GM19438 (cell line): ENCODE measurements around the gene CNTN1.

Experiments used
- ATAC-seq: cut with Tn5 transposase; IDR thresholded peaks from one replicate; pipeline ENCODE4 v1.9.1; 2021; ENCODE audit warnings: low read depth; ENCODE audit not compliant: unreplicated experiment

CNTN1 gene

GRCh38 chr12:40832668-40833067 is 140.4 kb downstream of the CNTN1 start:
- no peak for ATAC-seq

- ATAC-seq, result no peak
Measured at GRCh38 chr12:40833818-40834217, 141.6 kb downstream of the CNTN1 start.

GRCh38 chr12:40834321-40834720 is 142.1 kb downstream of the CNTN1 start:
- no peak for ATAC-seq

- no peak for ATAC-seq
Measured at GRCh38 chr12:40837891-40838429, 145.7 kb downstream of the CNTN1 start.

- no peak for ATAC-seq
Measured at GRCh38 chr12:40843495-40843894, 151.3 kb downstream of the CNTN1 start.

DNA sequence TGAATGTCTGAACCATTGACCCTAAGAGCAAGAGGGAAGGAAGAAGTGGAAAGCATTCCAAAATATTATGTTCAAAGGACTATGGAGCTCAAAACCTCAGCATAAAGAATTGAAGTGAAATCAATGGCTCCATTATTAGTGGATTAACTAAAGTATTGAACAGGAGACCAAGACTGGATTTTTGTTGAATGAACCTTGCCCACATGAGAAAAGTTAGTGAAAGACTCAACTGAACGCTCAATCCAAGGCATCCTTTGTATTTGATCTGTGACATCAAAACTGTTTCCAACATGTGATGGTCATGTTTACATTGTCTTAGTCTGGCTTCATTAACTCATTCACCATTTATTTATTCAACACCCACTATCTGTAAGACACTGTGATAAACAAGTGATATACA is 161.0 kb downstream of the CNTN1 start:
- ATAC-seq, result no peak

DNA sequence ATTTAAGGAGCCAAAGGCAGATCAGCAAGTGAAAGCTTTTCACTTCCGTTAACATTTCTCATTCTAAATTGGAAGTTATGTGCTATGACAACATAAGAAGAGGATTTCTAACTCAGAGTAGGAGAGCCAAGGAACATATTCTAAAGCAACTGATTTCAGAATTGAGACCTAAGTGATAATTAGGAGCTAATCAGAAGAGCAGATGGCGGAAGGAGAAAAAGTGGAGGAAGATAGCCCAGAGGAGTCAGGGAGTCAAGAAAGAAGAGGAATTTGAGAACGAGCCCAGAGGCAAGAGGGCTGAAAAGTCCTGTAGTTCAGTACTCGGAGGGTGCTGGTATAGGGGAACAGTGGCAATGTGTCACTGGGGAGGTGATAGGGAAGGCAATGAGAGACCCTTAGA is 162.4 kb downstream of the CNTN1 start:
- ATAC-seq, result no peak

DNA sequence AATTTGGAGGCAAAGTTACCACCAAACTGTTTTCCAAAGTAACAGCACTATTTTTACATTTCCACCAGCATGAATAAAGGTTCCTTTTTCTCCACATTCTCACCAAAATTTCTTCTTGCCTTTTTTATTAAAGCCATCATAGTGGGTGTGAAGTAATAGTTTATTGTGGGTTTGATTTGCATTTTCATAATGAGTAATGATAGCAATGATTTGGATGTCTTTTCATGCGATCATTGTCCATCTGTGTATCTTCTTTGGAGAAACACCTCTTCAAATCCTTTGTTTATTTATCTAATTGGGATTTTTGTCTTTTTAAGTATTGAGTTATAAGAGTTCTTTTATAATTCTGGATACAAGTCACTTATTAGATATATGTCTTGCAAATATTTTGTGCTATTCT is 172.7 kb downstream of the CNTN1 start:
- ATAC-seq, result no peak

- no peak for ATAC-seq
Measured at GRCh38 chr12:40870981-40871380, 178.7 kb downstream of the CNTN1 start.

DNA sequence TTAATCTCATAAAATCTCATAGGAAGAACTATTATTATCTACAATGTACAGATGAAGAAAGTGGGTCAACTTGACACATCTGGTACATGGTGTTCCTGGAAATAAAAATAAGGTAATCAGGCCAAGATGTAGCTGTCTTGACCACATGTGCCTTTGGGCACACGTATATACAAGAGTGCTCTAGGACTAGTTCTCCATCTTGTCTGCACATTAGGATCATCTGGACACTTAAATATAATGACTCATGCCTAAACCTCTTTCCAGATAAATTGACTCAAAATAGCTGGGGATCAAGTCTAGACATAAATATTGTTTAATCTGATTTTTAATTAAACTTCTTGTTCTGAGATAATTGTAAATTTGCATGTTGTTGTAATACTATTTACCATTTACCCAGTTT is 182.6 kb downstream of the CNTN1 start:
- ATAC-seq, result no peak

DNA sequence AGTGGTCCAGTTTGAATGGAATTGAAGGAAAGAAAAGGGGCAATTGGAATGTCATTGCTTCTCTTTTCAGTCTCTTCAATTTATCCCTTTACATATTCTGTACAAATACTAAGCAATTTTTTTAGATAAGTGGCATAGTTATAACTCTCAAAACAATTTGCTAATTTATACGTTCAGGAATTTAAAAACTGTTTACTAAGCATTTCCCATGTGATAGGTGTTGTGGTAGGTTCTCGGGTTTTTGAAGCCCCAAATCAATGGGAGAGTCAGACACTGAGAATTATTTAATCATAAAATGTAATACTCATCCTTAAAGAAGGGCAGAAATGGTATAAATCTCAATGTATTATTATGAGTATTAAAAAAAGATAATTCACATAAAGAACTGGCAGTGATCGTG is 197.1 kb downstream of the CNTN1 start:
- no peak for ATAC-seq

- no peak for ATAC-seq
Measured at GRCh38 chr12:40892528-40892927, 200.3 kb downstream of the CNTN1 start.

DNA sequence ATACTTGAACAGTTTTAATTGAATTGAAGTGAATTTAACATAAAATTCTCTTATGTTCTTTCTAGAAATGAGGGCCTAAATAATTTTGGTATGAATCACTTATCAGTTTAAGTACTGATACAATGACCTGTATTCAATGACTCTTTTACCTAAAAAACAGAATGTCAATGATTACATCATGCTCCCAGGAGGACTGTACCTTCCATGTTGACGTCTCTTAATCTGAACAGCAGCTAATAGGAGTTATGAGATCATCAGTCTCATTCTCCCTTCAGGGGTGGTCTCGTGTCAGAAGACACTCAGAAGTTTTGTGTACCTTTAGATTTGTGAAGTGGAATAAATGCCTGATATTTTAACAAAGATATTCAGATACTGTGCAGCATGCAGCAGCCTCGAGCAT is 206.3 kb downstream of the CNTN1 start:
- no peak for ATAC-seq

DNA sequence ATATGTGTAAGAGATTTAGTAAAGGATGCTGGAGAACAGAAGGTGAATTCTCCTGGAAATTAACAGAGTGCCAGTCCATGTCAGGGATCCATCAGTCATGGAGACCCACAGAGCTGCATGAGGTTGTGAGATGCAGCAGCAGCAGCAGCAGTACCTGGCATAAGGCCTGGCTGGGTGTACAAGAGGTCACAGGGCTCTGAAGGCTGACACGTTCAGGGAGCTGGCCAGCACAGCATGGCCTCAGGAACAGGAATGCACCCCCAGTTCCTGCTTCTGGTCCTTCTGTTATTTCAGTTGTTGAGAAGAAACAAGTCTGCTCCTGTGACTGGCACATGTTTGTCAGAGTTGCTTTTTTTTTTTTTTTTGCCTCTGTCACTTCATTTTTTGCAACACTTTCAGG is 210.8 kb downstream of the CNTN1 start:
- ATAC-seq, result no peak

- peak; percentile 98 for ATAC-seq
Measured at GRCh38 chr12:40907115-40907527, 214.9 kb downstream of the CNTN1 start.

DNA sequence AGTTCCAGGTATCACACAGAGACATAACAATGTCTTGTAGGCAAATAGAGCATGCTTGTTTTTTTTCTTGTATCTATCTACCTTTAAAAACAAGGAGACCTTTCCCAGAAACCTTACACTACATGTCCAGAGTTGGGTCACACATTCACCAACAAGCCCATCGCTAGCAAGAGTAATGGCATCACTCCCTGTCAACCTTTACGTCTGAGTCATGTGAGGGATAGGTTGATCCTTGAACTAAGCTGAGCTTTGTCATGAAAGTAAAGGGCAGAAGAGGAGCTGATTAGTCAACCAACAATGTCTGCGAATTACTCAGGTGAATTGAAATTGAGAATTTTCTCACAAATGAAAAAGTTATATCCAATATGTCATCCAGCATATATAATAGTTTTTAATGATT is 219.4 kb downstream of the CNTN1 start:
- ATAC-seq, result no peak

DNA sequence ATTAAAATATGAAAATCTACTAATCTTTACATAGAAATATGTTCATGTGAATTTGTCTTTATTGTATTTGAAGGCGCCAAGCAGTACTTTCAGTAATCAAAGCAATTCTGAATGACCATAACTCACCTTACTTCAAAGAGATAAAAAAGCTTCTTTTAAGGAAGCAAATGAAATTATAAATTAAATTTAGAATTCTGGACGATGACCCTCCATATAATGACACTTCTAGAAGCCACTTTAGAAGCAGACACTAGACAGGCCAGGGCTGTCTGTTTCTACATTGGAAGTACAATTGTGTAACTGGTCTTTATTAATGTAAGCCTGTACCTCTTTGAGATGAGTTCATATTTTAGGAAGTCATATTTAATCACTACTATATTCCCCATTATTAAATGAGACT is 222.9 kb downstream of the CNTN1 start:
- no peak for ATAC-seq

- no peak for ATAC-seq
Measured at GRCh38 chr12:40917561-40917960, 225.3 kb downstream of the CNTN1 start.

DNA sequence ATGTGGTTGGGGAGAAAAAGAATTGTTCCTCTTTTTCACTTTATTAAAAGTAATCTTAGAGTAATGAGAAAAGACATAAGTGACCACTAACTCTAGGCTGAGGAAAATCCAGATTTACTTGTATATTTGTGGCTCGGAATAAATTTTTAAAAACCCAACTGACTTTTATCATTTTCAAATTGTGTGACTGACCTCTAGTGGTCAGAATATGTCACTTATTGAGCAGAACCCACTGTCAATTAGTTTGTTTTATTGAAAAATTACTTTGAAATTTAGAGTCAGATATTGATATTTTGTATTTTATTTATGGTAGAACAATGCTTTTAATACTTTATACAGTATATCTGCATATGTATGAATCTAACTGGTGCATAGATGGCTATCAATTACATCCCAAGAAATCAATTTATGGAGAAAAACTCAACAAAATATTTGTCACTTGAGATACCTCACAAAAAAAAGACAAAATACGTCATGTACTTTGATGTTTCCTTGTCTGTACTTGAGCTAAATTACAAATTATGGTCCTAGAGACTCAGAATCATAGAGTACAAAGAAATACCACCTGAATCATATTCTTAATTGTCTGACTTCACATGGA is 229.4 kb downstream of the CNTN1 start:
- no peak for ATAC-seq

GRCh38 chr12:40937891-40938290 is 245.7 kb downstream of the CNTN1 start:
- no peak for ATAC-seq

- ATAC-seq, result no peak
Measured at GRCh38 chr12:40942326-40942725, 250.1 kb downstream of the CNTN1 start.

DNA sequence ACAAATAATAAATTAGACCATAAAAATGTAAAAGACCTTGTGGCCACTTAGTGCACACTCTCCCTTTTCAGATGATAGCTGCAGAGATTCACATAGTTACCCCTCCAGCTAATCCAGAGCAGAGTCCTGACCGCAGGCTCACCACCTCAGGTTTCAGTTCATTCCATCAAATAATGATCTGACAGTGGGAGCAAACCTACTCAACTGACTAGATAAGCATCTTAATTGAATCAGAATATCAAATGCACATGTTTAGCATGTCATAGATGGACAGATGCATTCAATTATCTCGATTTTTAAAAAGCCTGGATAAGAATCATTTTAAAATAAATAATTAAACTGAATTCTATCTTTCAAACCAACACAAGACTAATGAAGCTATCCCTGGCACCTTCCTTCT is 253.5 kb downstream of the CNTN1 start:
- no peak for ATAC-seq
